Articular chondrocyte of knee joint (primary cell): ENCODE results near the gene TBP. TPM values are rescaled to one million over a fixed set of nuclear protein-coding genes. Genes with fewer than 3 reads are reported as not detected.

Source experiments
- total RNA-seq: library from RNA; depleted of rRNA; stranded (reverse); fragments of >200 nt; gene quantifications from 2 replicates; pipeline ENCODE4 v1.2.3, GENCODE V29; 2012

TBP gene
- total RNA-seq: 12.4 and 13.1 TPM in 2 replicates

DNA sequence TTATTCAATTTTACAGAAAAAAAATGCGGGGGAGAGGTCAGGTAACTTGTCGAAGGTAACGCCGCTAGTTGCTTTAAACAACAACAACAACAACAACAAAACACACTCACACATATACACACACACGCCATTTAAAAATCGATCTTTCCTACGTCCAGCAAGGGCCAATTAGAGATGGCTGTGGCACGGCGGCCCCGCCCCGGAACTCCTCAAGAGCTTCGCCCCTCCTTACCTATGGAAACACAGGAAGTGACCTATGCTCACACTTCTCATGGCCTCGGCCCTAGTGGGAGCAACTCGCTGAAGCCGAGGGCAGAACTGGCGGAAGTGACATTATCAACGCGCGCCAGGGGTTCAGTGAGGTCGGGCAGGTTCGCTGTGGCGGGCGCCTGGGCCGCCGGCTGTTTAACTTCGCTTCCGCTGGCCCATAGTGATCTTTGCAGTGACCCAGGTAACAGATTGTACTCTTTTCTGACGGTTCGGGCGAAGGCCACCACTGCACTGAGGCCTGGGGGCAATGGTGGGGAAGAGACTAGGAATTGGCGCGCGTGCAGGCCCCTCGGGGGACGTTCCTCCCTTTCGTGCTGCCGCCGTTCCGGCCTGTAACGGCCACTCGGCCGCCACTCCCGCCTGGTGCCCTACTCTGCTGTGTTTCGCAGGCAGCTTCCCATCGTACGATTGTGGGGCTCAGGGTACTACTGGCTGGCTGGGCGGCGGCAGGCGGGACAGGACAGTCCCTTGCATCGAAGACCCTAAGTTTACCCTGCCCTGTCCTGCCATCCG, at the start of gene TBP:
Gene TBP, plus strand, starts transcription at position 357 of the 783 bp plus-strand sequence. CDS start 2,661 bp downstream, outside the sequence.

DNA sequence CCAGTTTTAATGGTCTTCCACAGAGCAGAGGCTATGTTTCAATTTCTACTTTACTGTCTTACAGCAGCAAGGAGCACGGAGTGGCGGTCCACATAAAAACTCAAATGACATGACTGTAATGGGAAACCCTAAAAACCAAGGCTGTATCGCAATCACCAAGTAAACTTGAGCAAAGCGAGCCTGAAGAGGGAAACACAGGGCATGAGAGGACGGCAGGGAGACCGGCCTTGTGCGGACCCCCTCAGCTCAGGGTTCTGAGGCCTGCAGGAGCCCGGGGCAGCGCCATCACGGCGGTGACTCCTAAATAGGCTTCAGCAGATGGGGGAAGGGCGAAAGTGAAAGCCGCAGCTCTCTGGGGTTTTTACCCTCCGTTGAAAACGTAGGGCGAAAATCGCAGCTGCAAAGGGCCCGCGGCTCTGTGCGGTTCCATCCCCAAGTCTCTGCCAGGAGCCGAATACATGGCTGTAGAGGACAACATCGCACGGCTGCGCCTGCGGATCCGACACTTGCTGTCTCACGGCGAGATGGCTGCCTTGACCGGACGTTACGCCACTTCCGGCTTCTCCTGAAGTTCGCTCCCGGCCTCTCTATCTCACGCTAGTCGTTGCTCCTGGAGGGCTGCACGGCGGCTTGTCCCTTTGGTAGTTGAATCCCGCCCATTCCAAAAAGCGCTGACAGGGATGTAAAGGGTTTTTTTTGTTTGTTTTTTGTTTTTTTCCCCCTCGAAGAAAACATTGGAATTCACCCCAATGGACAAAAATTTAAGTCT, 1.2 kb upstream of the TBP start, which contains the start of gene PSMB1:
Gene PSMB1, minus strand, starts transcription at position 543 of the 769 bp plus-strand sequence. Its CDS starts 65 bp downstream, at position 478.

DNA sequence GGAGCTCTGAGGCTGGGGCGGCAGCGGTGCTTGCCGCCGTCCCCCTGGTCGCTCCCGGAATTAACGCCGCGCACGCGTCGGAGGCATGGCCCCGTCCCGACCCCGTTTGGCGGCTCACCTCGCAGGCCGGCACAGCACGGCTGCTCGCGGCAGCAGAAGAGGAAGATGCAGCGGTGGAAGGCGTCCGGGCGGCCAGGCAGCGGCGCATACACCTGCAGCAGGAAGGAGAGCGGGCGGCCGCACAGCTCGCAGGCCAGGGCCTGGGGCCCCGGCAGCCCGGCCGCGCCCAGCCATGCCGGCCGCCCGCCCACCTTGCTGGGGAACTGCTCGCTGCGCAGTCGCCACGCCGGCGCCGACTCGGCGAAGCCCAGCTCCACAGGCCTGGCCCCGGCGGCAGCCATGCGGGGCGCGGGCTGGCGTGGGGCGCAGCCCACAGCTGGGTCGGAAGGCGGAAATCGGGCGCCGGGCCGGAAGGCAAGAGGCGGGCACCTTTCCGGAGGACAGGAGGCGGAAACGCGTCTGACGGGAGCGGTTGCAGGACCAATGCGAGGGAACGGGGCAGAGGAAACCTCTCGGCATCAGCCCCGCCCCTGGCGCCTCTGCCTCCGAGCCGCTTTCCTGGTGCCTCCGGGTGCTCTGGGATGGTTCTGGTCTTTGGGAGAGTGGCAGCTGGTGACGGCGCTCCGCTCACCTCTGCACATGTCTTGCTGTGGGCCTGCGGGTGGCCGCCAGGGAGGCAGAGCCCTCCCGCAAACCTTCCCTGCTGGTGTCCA, 30.2 kb downstream of the TBP start, which contains the start of gene PDCD2:
Gene PDCD2, minus strand, starts transcription at position 457 of the 773 bp plus-strand sequence. Its CDS starts 56 bp downstream, at position 401.

Other genes with a start within 250 kb of the TBP start
- 22.0 and 44.1 TPM in 2 replicates for gene FAM120B, start 247.6 kb upstream of the TBP start, total RNA-seq
- 273 and 322 TPM in 2 replicates for gene PSMB1, start 1.1 kb upstream of the TBP start, total RNA-seq
- 62.3 and 72.9 TPM in 2 replicates for gene PDCD2, start 30.3 kb downstream of the TBP start, total RNA-seq